Vein endothelial cell (primary cell): ENCODE data around the gene TNNT3. TPM values are rescaled to one million over a fixed set of nuclear protein-coding genes. Genes with fewer than 3 reads are reported as not detected.

Experiments
- total RNA-seq: library from RNA; depleted of rRNA; stranded (reverse); fragments of >200 nt; gene quantifications from 2 replicates; pipeline ENCODE4 v1.2.3, GENCODE V29; 2012

TNNT3 gene
- not detected in 2 replicates for total RNA-seq

GRCh38 chr11:1919391-1920127, at the start of gene TNNT3:
TNNT3 (plus strand) TSS chr11:1919703; CDS start chr11:1922875, 3,172 bp downstream.

DNA sequence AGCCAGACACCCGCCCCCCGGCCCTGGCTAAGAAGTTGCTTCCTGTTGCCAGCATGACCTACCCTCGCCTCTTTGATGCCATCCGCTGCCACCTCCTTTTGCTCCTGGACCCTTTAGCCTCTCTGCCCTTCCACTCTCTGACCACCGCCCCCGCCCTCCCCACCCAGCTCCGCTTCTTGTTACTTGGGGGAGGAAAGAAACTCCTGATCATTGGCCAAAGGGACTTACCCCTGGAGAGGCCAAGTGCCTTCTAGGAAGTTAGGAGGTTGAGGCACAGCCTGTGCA, 27.7 kb upstream of the TNNT3 start, which contains the start of gene PRR33:
Gene PRR33 (minus strand): TSS at position 65 of the 285 bp plus-strand sequence. CDS start 1,311 bp downstream, outside the sequence.

DNA sequence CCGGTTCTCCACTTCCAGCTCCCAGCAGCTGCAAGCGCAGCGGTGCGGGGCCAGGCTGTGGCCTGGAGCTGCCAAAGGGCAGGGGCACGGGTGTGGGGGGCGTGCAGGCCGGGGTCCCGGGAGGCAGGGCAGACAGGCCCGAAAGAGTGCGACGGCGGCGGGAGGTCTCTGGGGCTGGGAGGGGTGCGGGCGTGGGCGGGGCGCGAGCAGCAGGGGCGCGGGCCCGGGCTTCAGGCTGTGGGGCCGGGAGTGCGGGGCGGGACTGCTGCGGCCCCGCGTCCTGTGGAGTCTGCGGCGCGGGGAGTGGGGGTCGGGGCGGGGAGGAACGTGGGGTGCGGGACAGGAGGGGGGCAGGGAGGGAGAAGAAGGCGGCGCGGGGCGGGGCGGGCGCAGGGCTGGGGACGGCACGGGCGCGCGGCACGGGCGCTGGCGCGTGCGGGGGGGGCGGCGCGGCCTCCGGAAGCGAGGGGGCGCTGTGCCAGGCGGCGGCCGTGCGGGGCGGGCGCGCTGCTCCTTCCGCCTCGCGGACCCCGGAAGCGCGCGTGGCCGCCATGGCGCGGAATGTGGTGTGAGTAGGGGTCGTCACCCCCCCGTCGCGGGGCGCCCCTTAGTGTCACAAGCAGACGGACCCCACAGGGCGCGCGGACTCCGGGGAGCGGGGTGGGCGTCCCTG, 27.4 kb downstream of the TNNT3 start, which contains the start of gene MRPL23:
Gene MRPL23 (plus strand): TSS at position 521 of the 673 bp plus-strand sequence. CDS start 31 bp downstream, at position 552.

Other genes starting within 250 kb of the TNNT3 start
- gene KRTAP5-6, start 222.5 kb upstream of the TNNT3 start, total RNA-seq: not detected in 2 replicates
- gene IFITM10, start 169.1 kb upstream of the TNNT3 start, total RNA-seq: 0.29 and 1.3 TPM in 2 replicates
- gene CTSD, start 155.8 kb upstream of the TNNT3 start, total RNA-seq: 81.1 and 136 TPM in 2 replicates
- not detected in 2 replicates for gene SYT8, start 84.7 kb upstream of the TNNT3 start, total RNA-seq
- gene TNNI2, start 80.7 kb upstream of the TNNT3 start, total RNA-seq: not detected in 2 replicates
- gene LSP1, start 66.6 kb upstream of the TNNT3 start, total RNA-seq: 0.29 and 1.3 TPM in 2 replicates
- not detected in 2 replicates for gene PRR33, start 27.8 kb upstream of the TNNT3 start, total RNA-seq
- 88.7 and 133 TPM in 2 replicates for gene MRPL23, start 27.6 kb downstream of the TNNT3 start, total RNA-seq
- gene H19, start 78.1 kb downstream of the TNNT3 start, total RNA-seq: 4.7 and 28.1 TPM in 2 replicates
- 17.8 and 22.2 TPM in 2 replicates for gene IGF2, start 219.7 kb downstream of the TNNT3 start, total RNA-seq
- not detected in 2 replicates for gene INS, start 241.5 kb downstream of the TNNT3 start, total RNA-seq